Neuronal stem cell (in vitro differentiated cells): ENCODE data around the gene NKX3-2.

Experiments
- DNase-seq: peaks from one replicate; pipeline ENCODE4 v3.0.0-alpha.2; 2013; ENCODE audit warnings: low spot score
- H2AFZ ChIP-seq: one replicate; pipeline ENCODE4 v1.6.1; 2013; ENCODE audit warnings: mild to moderate bottlenecking, low read length, inconsistent platforms
- H2AK5ac ChIP-seq: 2 replicates; pipeline ENCODE4 v1.6.1; 2013; ENCODE audit warnings: low read depth, mild to moderate bottlenecking, inconsistent platforms, low read length, moderate library complexity, mixed read lengths
- H2BK120ac ChIP-seq: 2 replicates; pipeline ENCODE4 v1.6.1; 2013; ENCODE audit warnings: low read depth, mild to moderate bottlenecking, inconsistent platforms, low read length, moderate library complexity, mixed read lengths
- H2BK12ac ChIP-seq: one replicate; pipeline ENCODE4 v1.6.1; 2013; ENCODE audit warnings: low read length, inconsistent platforms
- H2BK15ac ChIP-seq: 2 replicates; pipeline ENCODE4 v1.6.1; 2013; ENCODE audit warnings: mild to moderate bottlenecking, low read length, inconsistent platforms, mixed read lengths
- H2BK5ac ChIP-seq: one replicate; pipeline ENCODE4 v1.6.1; 2013; ENCODE audit warnings: inconsistent platforms, mild to moderate bottlenecking, low read length, moderate library complexity
- H3K14ac ChIP-seq: one replicate; pipeline ENCODE4 v1.6.1; 2013; ENCODE audit warnings: low read length, inconsistent platforms
- H3K18ac ChIP-seq: 2 replicates; pipeline ENCODE4 v1.6.1; 2013; ENCODE audit warnings: low read length, inconsistent platforms
- H3K23ac ChIP-seq: 2 replicates; pipeline ENCODE4 v1.6.1; 2013; ENCODE audit warnings: low read depth, mild to moderate bottlenecking, mixed read lengths, low read length, inconsistent platforms; ENCODE audit not compliant: poor library complexity
- H3K27ac ChIP-seq: replicated peaks from 3 replicates; pipeline ENCODE4 v1.5.1; 2013; ENCODE audit warnings: low read length, inconsistent platforms
- H3K27me3 ChIP-seq, 3 experiments: 2 replicates each; pipeline ENCODE4 v1.6.1; 2013; ENCODE audit warnings: low read length in 3 of 3, mild to moderate bottlenecking in 2 of 3, inconsistent platforms in 1 of 3, low read depth in 1 of 3, mixed read lengths in 1 of 3, moderate library complexity in 1 of 3; ENCODE audit not compliant: control insufficient read depth in 3 of 3, insufficient read depth in 3 of 3
- H3K36me3 ChIP-seq, 2 donors: replicated peaks in 1 of 2; 2 replicates each; pipeline ENCODE4 v1.6.1; 2013; ENCODE audit warnings: low read length in 2 of 2; ENCODE audit not compliant: control insufficient read depth in 2 of 2, insufficient read depth in 2 of 2
- H3K4ac ChIP-seq: 2 replicates; pipeline ENCODE4 v1.6.1; 2013; ENCODE audit warnings: inconsistent platforms, mild to moderate bottlenecking, low read length, moderate library complexity
- H3K4me1 ChIP-seq, 2 donors: 1 replicate in 1 of 2; 2 replicates in 1 of 2; pipeline ENCODE4 v1.6.1; 2013; ENCODE audit warnings: low read length in 2 of 2, low read depth in 1 of 2; ENCODE audit not compliant: control insufficient read depth in 2 of 2, insufficient read depth in 1 of 2
- H3K4me2 ChIP-seq: one replicate; pipeline ENCODE4 v1.6.1; 2013; ENCODE audit warnings: mild to moderate bottlenecking, low read length, inconsistent platforms; ENCODE audit not compliant: insufficient read depth, poor library complexity, severe bottlenecking
- H3K4me3 ChIP-seq, 2 donors: 2 replicates each; pipeline ENCODE4 v1.5.1; 2013; ENCODE audit warnings: low read length in 2 of 2, mild to moderate bottlenecking in 2 of 2, inconsistent platforms in 1 of 2, moderate library complexity in 1 of 2
- H3K79me1 ChIP-seq: one replicate; pipeline ENCODE4 v1.6.1; 2013; ENCODE audit warnings: low read depth, mild to moderate bottlenecking, inconsistent platforms, low read length, moderate library complexity
- H3K9ac ChIP-seq: one replicate; pipeline ENCODE4 v1.6.1; 2013; ENCODE audit warnings: mild to moderate bottlenecking, low read depth, low read length, inconsistent platforms; ENCODE audit not compliant: poor library complexity
- H3K9me3 ChIP-seq, 2 donors: replicated peaks in 1 of 2; 2 replicates each; pipeline versions ENCODE3 to v1.6.1; 2013; ENCODE audit warnings: low read length in 2 of 2, mild to moderate bottlenecking in 2 of 2, inconsistent platforms in 1 of 2, low read depth in 1 of 2, mixed read lengths in 1 of 2, moderate library complexity in 1 of 2; ENCODE audit not compliant: control insufficient read depth in 2 of 2, insufficient read depth in 1 of 2
- H4K8ac ChIP-seq: one replicate; pipeline ENCODE4 v1.6.1; 2013; ENCODE audit warnings: low read depth, mild to moderate bottlenecking, inconsistent platforms, low read length, moderate library complexity
- H4K91ac ChIP-seq: one replicate; pipeline ENCODE4 v1.6.1; 2013; ENCODE audit warnings: low read length, low read depth, mild to moderate bottlenecking, inconsistent platforms; ENCODE audit not compliant: poor library complexity
- WGBS, 2 donors: extraction: QIAGEN DNeasy Blood & Tissue Kit; methylation state at CpG; one replicate each; pipeline ENCODE4 v1.1.7; 2013; ENCODE audit warnings: missing lambda C conversion rate in 2 of 2, mixed read lengths in 1 of 2; ENCODE audit not compliant: insufficient read length in 2 of 2, insufficient replicate concordance in 1 of 2; ENCODE audit errors: extremely low coverage in 2 of 2; 5-methylcytosine and 5-hydroxymethylcytosine counted together

The NKX3-2 gene

DNA sequence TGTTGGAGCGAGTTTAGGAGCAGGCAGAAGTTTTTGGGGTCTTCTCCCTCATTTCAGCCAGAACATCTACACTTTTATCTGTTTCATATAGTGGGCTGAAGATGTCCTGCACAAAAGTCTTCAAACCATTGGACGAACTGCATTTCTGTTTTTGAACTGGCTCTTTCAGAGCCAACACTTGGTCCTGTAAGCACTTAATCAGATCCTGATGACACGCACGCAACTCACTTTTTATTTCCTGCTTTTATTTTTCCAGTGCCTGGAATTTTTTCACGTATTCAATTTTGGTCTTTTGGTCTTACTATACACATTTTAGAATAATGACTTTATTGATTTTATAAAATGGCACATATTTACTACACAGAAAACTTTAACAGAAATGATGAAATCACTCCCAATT lies 40.2 kb upstream of the NKX3-2 start:
- no peaks in the 10 kb centered on the region for H3K4me1 ChIP-seq
- no peak overlapping the region for H3K18ac ChIP-seq
- H2AFZ ChIP-seq: no peak overlapping the region
- H3K36me3 ChIP-seq: peaks cover 13 to 98% of the 10 kb centered on the region in 2 donors
- no peak overlapping the region for H3K4ac ChIP-seq
- H2AK5ac ChIP-seq: no peak overlapping the region
- H2BK120ac ChIP-seq: no peak overlapping the region
- no peaks in the 10 kb centered on the region for H3K79me1 ChIP-seq
- no peak overlapping the region for H3K23ac ChIP-seq
- no peak overlapping the region for H3K27ac ChIP-seq
- H3K4me2 ChIP-seq: no peak overlapping the region
- no peak overlapping the region for H3K4me3 ChIP-seq
- H3K9ac ChIP-seq: no peak overlapping the region
- DNase-seq: no peak
- H3K27me3 ChIP-seq: no peaks in the 10 kb centered on the region
- no peak overlapping the region for H2BK12ac ChIP-seq
- no peak overlapping the region for H4K8ac ChIP-seq
- no peak overlapping the region for H2BK5ac ChIP-seq
- H3K9me3 ChIP-seq: no peaks in the 10 kb centered on the region
- no peak overlapping the region for H2BK15ac ChIP-seq
- WGBS, 2 donors: no CpG with 5 or more reads among the region's 5 CpGs
- H3K14ac ChIP-seq: no peak overlapping the region
- H4K91ac ChIP-seq: no peak overlapping the region

DNA sequence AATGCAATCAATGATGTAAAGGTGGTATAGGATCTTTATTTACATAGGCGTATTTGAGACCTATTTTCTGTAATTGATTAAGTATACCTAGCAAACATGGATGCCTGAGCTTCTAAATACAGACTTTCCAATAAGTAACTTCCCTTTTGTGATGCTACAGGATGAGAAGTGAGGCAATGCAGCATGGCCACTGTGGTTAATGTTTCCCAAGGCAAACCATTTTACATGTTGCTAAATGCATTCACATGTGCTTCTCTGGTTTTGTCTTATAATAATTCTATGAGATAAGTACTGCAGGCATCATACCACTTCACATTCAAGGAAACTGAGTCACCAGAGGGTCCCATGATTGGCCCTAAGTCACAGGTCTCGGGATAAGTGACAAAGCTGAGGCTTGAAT lies 35.7 kb upstream of the NKX3-2 start:
- no peak overlapping the region for H2BK15ac ChIP-seq
- no peak overlapping the region for H2AFZ ChIP-seq
- H3K27ac ChIP-seq: no peak overlapping the region
- H4K91ac ChIP-seq: no peak overlapping the region
- no peak overlapping the region for H3K4ac ChIP-seq
- no peaks in the 10 kb centered on the region for H3K79me1 ChIP-seq
- peaks cover 16 to 96% of the 10 kb centered on the region in 2 donors for H3K36me3 ChIP-seq
- H3K18ac ChIP-seq: no peak overlapping the region
- H4K8ac ChIP-seq: no peak overlapping the region
- no peak overlapping the region for H3K4me2 ChIP-seq
- no peak overlapping the region for H3K14ac ChIP-seq
- no peak overlapping the region for H2AK5ac ChIP-seq
- DNase-seq: no peak
- no peak overlapping the region for H2BK5ac ChIP-seq
- WGBS, 2 donors: no CpG with 5 or more reads among the region's 2 CpGs
- H3K4me1 ChIP-seq: no peaks in the 10 kb centered on the region
- no peaks in the 10 kb centered on the region for H3K27me3 ChIP-seq
- no peak overlapping the region for H3K4me3 ChIP-seq
- H3K9me3 ChIP-seq: no peaks in the 10 kb centered on the region
- no peak overlapping the region for H3K9ac ChIP-seq
- no peak overlapping the region for H2BK120ac ChIP-seq
- no peak overlapping the region for H2BK12ac ChIP-seq
- no peak overlapping the region for H3K23ac ChIP-seq

DNA sequence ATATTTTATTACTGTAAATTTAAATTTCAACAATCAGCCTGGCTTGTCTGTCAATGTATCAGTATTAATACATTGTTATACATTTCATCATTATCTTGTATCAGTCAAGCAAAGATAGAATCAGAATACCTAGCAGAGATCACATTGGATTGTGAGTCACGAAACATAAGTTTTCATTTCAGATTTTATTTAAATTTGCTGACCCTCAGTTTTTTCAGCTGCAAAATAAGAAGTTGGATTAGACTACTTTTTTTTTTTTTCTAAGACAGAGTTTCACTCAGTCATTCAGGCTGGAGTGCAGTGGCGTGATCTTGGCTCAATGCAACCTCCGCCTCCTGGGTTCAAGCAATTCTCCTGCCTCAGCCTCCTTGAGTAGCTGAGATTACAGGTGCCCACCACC lies 33.4 kb upstream of the NKX3-2 start:
- Histone ChIP-seq H2BK120ac (no peak overlapping the region), H3K27me3 (no peaks in the 10 kb centered on the region), H3K9me3 (no peaks in the 10 kb centered on the region), H3K4me2 (no peak overlapping the region), H3K4me1 (no peaks in the 10 kb centered on the region), H3K79me1 (no peaks in the 10 kb centered on the region), H2AFZ (no peak overlapping the region), H3K4ac (no peak overlapping the region), H4K8ac (no peak overlapping the region), H2BK5ac (no peak overlapping the region), H3K9ac (no peak overlapping the region), H3K27ac (no peak overlapping the region), H3K4me3 (no peak overlapping the region), H2BK12ac (no peak overlapping the region), H2BK15ac (no peak overlapping the region), H3K18ac (no peak overlapping the region), H3K36me3 (peaks cover 21 to 92% of the 10 kb centered on the region in 2 donors), H3K23ac (no peak overlapping the region), H3K14ac (no peak overlapping the region), H4K91ac (no peak overlapping the region), H2AK5ac (no peak overlapping the region)
- WGBS, 2 donors: no CpG with 5 or more reads among the region's 3 CpGs
- DNase-seq: no peak

DNA sequence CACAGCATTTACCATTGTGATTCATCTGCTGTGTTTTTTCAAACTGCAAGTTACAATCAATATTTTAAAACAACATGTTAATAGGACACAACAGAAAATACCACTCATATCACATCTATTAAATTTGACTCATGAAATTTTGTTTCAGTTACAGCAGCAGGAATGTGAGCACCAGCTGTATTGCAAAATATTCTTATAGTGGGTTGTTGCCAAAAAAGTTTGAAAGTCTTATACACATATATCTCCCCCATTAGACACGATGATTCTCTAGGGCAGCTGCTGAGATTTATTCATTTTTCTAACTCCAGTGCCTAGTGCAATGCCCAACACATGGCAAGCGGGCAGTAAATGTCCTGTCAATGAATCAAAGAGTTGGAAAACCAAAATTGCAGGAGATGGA lies 26.6 kb upstream of the NKX3-2 start:
- Histone ChIP-seq H2AK5ac (no peak overlapping the region), H2BK12ac (no peak overlapping the region), H3K9ac (no peak overlapping the region), H4K8ac (no peak overlapping the region), H3K23ac (no peak overlapping the region), H3K4me3 (no peak overlapping the region), H3K14ac (no peak overlapping the region), H3K27me3 (no peaks in the 10 kb centered on the region), H3K18ac (no peak overlapping the region), H3K27ac (no peak overlapping the region), H3K9me3 (no peaks in the 10 kb centered on the region), H3K79me1 (no peaks in the 10 kb centered on the region), H3K4me2 (no peak overlapping the region), H3K36me3 (peaks cover 23 to 84% of the 10 kb centered on the region in 2 donors), H4K91ac (no peak overlapping the region), H2BK5ac (no peak overlapping the region), H2BK15ac (no peak overlapping the region), H2AFZ (no peak overlapping the region), H2BK120ac (no peak overlapping the region), H3K4me1 (no peaks in the 10 kb centered on the region), H3K4ac (no peak overlapping the region)
- DNase-seq: no peak
- WGBS, 2 donors: no CpG with 5 or more reads among the region's 2 CpGs
